Astrocyte (in vitro differentiated cells and primary cell): ENCODE measurements around the gene GEN1. TPM values are rescaled to one million over a fixed set of nuclear protein-coding genes. Genes with fewer than 3 reads are reported as not detected.

ENCODE experiments used
- DNase-seq: peaks from one replicate; pipeline ENCODE4 v3.0.0-alpha.2; 2010; ENCODE audit warnings: low read depth
- FAIRE-seq: peaks from 2 replicates; lab custom pipeline; 2011; peaks lifted over from hg19 to GRCh38; lab: Jason Lieb, UNC
- H2AFZ ChIP-seq: 2 replicates; pipeline ENCODE4 v1.6.0; 2012; ENCODE audit warnings: low read depth, low read length, inconsistent platforms
- H3K27ac ChIP-seq: 2 replicates; pipeline ENCODE4 v1.5.1; 2011; ENCODE audit warnings: low read depth, low read length, inconsistent platforms
- H3K27me3 ChIP-seq: 2 replicates; pipeline ENCODE4 v1.6.0; 2011; ENCODE audit warnings: low read length, inconsistent platforms; ENCODE audit not compliant: insufficient read depth
- H3K36me3 ChIP-seq: 2 replicates; pipeline ENCODE4 v1.5.1; 2011; ENCODE audit warnings: low read length, inconsistent platforms; ENCODE audit not compliant: insufficient read depth
- H3K4me1 ChIP-seq: 2 replicates; pipeline ENCODE4 v1.5.1; 2011; ENCODE audit warnings: low read length, inconsistent platforms; ENCODE audit not compliant: insufficient read depth
- H3K4me2 ChIP-seq: 2 replicates; pipeline ENCODE4 v1.6.0; 2012; ENCODE audit warnings: low read length, inconsistent platforms
- H3K4me3 ChIP-seq: 2 replicates; pipeline ENCODE4 v1.5.1; 2011; ENCODE audit warnings: low read depth, mild to moderate bottlenecking, low read length, inconsistent platforms; ENCODE audit not compliant: insufficient read depth
- H3K79me2 ChIP-seq: 2 replicates; pipeline ENCODE4 v1.6.0; 2012; ENCODE audit warnings: mild to moderate bottlenecking, low read length, inconsistent platforms; ENCODE audit not compliant: insufficient read depth
- H3K9ac ChIP-seq: 2 replicates; pipeline ENCODE4 v1.6.0; 2012; ENCODE audit warnings: mild to moderate bottlenecking, low read length, inconsistent platforms
- H3K9me3 ChIP-seq: 2 replicates; pipeline ENCODE4 v1.5.1; 2012; ENCODE audit warnings: low read depth, mild to moderate bottlenecking, low read length, inconsistent platforms; ENCODE audit not compliant: insufficient read depth
- H4K20me1 ChIP-seq: 2 replicates; pipeline ENCODE4 v1.6.0; 2012; ENCODE audit warnings: low read length, inconsistent platforms; ENCODE audit not compliant: insufficient read depth
- H3K27ac Mint-ChIP-seq: one replicate; pipeline ENCODE4 v1.8.0; 2021; ENCODE audit warnings: mild to moderate bottlenecking, mixed read lengths; ENCODE audit not compliant: unreplicated experiment
- H3K27me3 Mint-ChIP-seq: one replicate; pipeline ENCODE4 v1.8.0; 2021; ENCODE audit warnings: low read depth, mixed read lengths; ENCODE audit not compliant: unreplicated experiment
- H3K36me3 Mint-ChIP-seq: one replicate; pipeline ENCODE4 v1.8.0; 2021; ENCODE audit warnings: low read depth, mixed read lengths; ENCODE audit not compliant: unreplicated experiment
- H3K4me1 Mint-ChIP-seq: one replicate; pipeline ENCODE4 v1.8.0; 2021; ENCODE audit warnings: low read depth, mixed read lengths; ENCODE audit not compliant: unreplicated experiment
- H3K4me3 Mint-ChIP-seq: one replicate; pipeline ENCODE4 v1.8.0; 2021; ENCODE audit warnings: mild to moderate bottlenecking, moderate library complexity, mixed read lengths; ENCODE audit not compliant: unreplicated experiment
- H3K9me3 Mint-ChIP-seq: one replicate; pipeline ENCODE4 v1.8.0; 2021; ENCODE audit warnings: mild to moderate bottlenecking, mixed read lengths; ENCODE audit not compliant: unreplicated experiment
- EZH2 ChIP-seq: IDR thresholded peaks from 2 replicates; pipeline ENCODE4 v1.6.1; 2012; ENCODE audit warnings: mild to moderate bottlenecking, low read length, inconsistent platforms; ENCODE audit not compliant: insufficient read depth
- total RNA-seq: library from RNA; stranded (reverse); gene quantifications from 2 replicates; pipeline ENCODE4 v1.2.1, GENCODE V29; 2021
- TF ChIP-seq, protein P1 (sequence below): IDR thresholded peaks from 2 replicates; pipeline ENCODE4 v1.5.1; 2011; ENCODE audit warnings: low read depth, mild to moderate bottlenecking, inconsistent platforms, low read length, moderate library complexity; ENCODE audit not compliant: insufficient read depth

The GEN1 gene
- total RNA-seq, 1 donor from 2014 or later: 9.1 TPM

DNA sequence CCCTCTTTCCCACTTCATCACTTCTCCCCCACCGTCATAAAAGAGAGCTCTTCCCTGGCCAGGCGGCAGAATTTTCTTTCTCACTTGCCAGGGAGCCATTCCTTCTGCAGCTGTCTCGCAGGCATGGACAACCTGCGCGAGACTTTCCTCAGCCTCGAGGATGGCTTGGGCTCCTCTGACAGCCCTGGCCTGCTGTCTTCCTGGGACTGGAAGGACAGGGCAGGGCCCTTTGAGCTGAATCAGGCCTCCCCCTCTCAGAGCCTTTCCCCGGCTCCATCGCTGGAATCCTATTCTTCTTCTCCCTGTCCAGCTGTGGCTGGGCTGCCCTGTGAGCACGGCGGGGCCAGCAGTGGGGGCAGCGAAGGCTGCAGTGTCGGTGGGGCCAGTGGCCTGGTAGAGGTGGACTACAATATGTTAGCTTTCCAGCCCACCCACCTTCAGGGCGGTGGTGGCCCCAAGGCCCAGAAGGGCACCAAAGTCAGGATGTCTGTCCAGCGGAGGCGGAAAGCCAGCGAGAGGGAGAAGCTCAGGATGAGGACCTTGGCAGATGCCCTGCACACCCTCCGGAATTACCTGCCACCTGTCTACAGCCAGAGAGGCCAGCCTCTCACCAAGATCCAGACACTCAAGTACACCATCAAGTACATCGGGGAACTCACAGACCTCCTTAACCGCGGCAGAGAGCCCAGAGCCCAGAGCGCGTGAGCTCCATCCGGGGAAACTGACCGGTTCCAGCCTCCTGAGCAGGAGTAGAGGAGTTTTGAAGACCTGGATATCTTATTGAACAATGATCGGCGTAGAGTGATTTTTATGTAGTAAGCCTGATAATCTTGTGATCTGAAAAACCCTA is 62.7 kb downstream of the GEN1 start, which contains the start of gene MSGN1:
Gene MSGN1, plus strand, starts transcription at position 65 of the 850 bp plus-strand sequence. Its CDS starts 59 bp downstream, at position 124.
- no peaks in the 10 kb centered on the region for H3K9me3 Mint-ChIP-seq
- no peaks in the 10 kb centered on the region for H4K20me1 ChIP-seq
- H3K27ac Mint-ChIP-seq: peak within 1 kb of the TSS; percentile 73
- H3K36me3 Mint-ChIP-seq: no peaks in the 10 kb centered on the region
- no peak within 1 kb of the TSS for H3K4me3 ChIP-seq
- H3K4me1 Mint-ChIP-seq: peaks cover 27% of the 10 kb centered on the region
- no peak within 1 kb of the TSS for H3K4me2 ChIP-seq
- FAIRE-seq (no peak), DNase-seq (no peak)
- H2AFZ ChIP-seq: peak within 1 kb of the TSS; percentile 32
- no peaks in the 10 kb centered on the region for H3K36me3 ChIP-seq
- TF ChIP-seq EZH2: no peak
- TF ChIP-seq, protein P1, sequence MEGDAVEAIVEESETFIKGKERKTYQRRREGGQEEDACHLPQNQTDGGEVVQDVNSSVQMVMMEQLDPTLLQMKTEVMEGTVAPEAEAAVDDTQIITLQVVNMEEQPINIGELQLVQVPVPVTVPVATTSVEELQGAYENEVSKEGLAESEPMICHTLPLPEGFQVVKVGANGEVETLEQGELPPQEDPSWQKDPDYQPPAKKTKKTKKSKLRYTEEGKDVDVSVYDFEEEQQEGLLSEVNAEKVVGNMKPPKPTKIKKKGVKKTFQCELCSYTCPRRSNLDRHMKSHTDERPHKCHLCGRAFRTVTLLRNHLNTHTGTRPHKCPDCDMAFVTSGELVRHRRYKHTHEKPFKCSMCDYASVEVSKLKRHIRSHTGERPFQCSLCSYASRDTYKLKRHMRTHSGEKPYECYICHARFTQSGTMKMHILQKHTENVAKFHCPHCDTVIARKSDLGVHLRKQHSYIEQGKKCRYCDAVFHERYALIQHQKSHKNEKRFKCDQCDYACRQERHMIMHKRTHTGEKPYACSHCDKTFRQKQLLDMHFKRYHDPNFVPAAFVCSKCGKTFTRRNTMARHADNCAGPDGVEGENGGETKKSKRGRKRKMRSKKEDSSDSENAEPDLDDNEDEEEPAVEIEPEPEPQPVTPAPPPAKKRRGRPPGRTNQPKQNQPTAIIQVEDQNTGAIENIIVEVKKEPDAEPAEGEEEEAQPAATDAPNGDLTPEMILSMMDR: no peak
- peaks cover 3% of the 10 kb centered on the region for H3K4me1 ChIP-seq
- H3K4me3 Mint-ChIP-seq: no peak within 1 kb of the TSS
- H3K27ac ChIP-seq: no peak within 1 kb of the TSS
- H3K27me3 Mint-ChIP-seq: no peaks in the 10 kb centered on the region
- no peaks in the 10 kb centered on the region for H3K79me2 ChIP-seq
- H3K27me3 ChIP-seq: no peaks in the 10 kb centered on the region
- no peak within 1 kb of the TSS for H3K9ac ChIP-seq
- H3K9me3 ChIP-seq: no peaks in the 10 kb centered on the region

DNA sequence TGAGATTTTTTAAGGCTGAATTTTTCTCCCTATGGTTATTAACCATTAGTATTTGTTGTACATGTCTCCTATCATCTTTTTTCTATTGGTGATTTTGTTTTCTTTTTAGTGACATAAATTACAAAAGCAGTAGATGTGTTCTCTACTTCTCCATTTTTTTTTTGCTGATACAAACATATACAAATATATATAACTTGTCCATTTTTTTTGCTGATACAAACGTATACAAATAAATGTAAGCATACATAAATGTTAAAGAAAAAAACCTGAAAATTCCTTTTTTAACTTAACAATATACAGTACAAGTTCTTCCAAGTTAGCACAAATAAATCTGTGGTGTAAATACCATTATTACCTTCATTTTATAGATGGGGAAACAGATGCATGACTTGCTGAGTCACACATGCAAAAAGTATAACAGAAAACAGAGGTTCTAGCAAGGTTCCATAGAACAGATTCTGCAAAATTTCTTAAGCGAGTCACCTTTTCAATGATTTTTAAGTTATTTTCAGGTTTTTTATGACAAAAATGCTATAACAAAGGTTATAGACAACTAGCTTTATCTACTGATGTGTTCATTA is 64.4 kb downstream of the GEN1 start:
- Histone ChIP-seq H3K9me3 (no peaks in the 10 kb centered on the region), H4K20me1 (no peaks in the 10 kb centered on the region), H3K27ac (no peak overlapping the region), H3K27me3 (no peaks in the 10 kb centered on the region), H3K4me3 (no peak overlapping the region), H3K79me2 (no peaks in the 10 kb centered on the region), H2AFZ (no peak overlapping the region), H3K36me3 (no peaks in the 10 kb centered on the region), H3K4me1 (peaks cover 3% of the 10 kb centered on the region), H3K4me2 (no peak overlapping the region), H3K9ac (no peak overlapping the region)
- Mint-ChIP-seq H3K27ac (no peak overlapping the region), H3K4me3 (no peak overlapping the region), H3K4me1 (peaks cover 27% of the 10 kb centered on the region), H3K9me3 (no peaks in the 10 kb centered on the region), H3K27me3 (no peaks in the 10 kb centered on the region), H3K36me3 (no peaks in the 10 kb centered on the region)
- no peak for DNase-seq
- FAIRE-seq: no peak
- no peak for TF ChIP-seq EZH2
- TF ChIP-seq, protein P1: no peak

DNA sequence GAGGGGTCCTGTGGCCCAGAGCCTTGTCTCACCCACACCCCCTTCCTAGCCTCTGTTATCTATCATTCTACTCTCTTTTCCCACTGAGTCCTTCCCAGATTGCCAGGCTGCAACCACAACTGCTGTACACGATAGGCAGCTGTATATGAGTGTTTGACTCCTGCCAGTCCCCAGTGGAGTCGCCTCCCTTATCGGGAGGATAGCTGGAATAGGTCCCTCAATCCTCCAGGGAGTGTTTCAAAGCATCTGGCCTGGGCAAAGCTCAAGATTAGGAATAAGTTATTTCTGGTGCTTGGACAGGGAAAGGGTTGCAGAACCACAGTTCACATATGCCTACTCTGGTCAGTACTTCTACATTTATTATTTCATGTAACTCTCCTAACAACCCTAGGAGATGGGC is 67.1 kb downstream of the GEN1 start:
- no peak for TF ChIP-seq EZH2
- TF ChIP-seq, protein P1: no peak
- Mint-ChIP-seq H3K4me3 (no peak overlapping the region), H3K27me3 (peaks cover 3% of the 10 kb centered on the region), H3K36me3 (no peaks in the 10 kb centered on the region), H3K4me1 (peaks cover 8% of the 10 kb centered on the region), H3K27ac (no peak overlapping the region), H3K9me3 (no peaks in the 10 kb centered on the region)
- Histone ChIP-seq H4K20me1 (no peaks in the 10 kb centered on the region), H3K9ac (no peak overlapping the region), H3K79me2 (no peaks in the 10 kb centered on the region), H3K9me3 (no peaks in the 10 kb centered on the region), H3K27me3 (no peaks in the 10 kb centered on the region), H2AFZ (no peak overlapping the region), H3K4me3 (no peak overlapping the region), H3K4me2 (no peak overlapping the region), H3K36me3 (no peaks in the 10 kb centered on the region), H3K27ac (no peak overlapping the region), H3K4me1 (no peaks in the 10 kb centered on the region)
- DNase-seq (no peak), FAIRE-seq (no peak)
